BE2C (cell line): ENCODE results near the gene GARS1.

Experiments used
- DNase-seq: peaks from one replicate; pipeline ENCODE4 v3.0.0-alpha.2; 2020
- H3K27me3 ChIP-seq: fragments of 250-450 bp; sonication (Bioruptor Pico); 2 replicates; pipeline ENCODE4 v1.5.1; 2020; ENCODE audit warnings: mild to moderate bottlenecking
- H3K36me3 ChIP-seq: fragments of 250-450 bp; sonication (Bioruptor Pico); 2 replicates; pipeline ENCODE4 v1.5.1; 2020; ENCODE audit warnings: mild to moderate bottlenecking
- H3K4me1 ChIP-seq: fragments of 250-450 bp; sonication (Bioruptor Pico); 2 replicates; pipeline ENCODE4 v1.5.1; 2020
- H3K4me3 ChIP-seq: 2 replicates; pipeline ENCODE4 v1.5.1; 2011; ENCODE audit warnings: low read depth, low read length
- H3K9me3 ChIP-seq: fragments of 250-450 bp; sonication (Bioruptor Pico); 2 replicates; pipeline ENCODE4 v1.5.1; 2020
- TF ChIP-seq, protein P1 (sequence below): IDR thresholded peaks from 2 replicates; pipeline ENCODE4 v1.5.1; 2012; ENCODE audit warnings: mild to moderate bottlenecking, low read depth, low read length

GARS1 gene

DNA sequence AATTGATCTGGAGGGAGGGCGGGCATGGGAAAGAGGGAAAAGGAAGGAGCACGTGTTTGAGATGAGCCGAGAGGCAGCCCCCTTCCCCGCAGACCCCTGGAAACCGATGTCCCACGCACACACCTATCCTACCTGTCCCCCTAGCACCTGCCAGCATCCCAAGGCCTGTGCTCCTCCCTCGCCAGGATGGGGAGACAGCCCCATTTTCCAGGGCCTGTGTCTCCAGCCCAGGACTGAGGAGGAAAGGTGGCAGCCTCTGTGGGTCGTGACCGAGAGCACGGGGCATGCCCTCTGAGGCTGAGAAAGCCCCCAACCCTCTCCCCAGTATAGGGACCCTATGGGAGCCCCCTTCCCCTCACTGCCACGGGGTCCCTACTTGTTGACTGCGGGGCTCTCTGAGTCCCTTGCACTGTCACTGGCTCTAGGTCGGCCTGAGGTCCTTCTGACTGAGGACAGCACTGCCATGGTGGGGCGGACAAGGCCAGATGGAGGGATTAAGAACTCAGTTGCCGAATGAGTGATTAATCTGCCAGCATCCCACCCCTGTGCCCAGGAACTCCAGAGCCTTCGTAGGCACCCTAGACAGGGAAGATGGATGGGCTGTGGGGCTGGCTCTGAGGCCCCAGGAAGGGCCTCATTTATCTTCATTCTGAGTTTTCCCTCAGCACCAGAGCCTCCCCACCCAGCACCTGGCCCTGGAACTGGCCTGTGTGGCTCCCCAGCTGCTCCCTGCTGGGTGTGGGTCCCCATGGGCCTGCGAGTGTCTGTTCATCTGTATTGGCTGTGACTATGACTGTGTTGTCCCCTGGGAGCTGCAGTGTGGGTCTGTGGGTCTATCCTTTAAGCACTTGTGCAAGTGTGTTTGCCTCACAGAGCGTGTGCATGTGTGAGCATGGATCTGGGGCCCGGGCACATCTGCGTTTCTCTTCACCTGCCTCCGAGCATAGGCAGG lies 61.6 kb downstream of the GARS1 start:
- peak; percentile 75 for DNase-seq
- Histone ChIP-seq H3K36me3 (no peaks in the 10 kb centered on the region; the same call in 1 of the 2 replicates), H3K9me3 (no peaks in the 10 kb centered on the region), H3K4me3 (no peak overlapping the region), H3K4me1 (peaks cover 15% of the 10 kb centered on the region), H3K27me3 (no peaks in the 10 kb centered on the region)
- TF ChIP-seq, protein P1, sequence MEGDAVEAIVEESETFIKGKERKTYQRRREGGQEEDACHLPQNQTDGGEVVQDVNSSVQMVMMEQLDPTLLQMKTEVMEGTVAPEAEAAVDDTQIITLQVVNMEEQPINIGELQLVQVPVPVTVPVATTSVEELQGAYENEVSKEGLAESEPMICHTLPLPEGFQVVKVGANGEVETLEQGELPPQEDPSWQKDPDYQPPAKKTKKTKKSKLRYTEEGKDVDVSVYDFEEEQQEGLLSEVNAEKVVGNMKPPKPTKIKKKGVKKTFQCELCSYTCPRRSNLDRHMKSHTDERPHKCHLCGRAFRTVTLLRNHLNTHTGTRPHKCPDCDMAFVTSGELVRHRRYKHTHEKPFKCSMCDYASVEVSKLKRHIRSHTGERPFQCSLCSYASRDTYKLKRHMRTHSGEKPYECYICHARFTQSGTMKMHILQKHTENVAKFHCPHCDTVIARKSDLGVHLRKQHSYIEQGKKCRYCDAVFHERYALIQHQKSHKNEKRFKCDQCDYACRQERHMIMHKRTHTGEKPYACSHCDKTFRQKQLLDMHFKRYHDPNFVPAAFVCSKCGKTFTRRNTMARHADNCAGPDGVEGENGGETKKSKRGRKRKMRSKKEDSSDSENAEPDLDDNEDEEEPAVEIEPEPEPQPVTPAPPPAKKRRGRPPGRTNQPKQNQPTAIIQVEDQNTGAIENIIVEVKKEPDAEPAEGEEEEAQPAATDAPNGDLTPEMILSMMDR: no peak

- peaks cover 15% of the 10 kb centered on the region for H3K4me1 ChIP-seq
- no peak for DNase-seq
- H3K27me3 ChIP-seq: no peaks in the 10 kb centered on the region
- no peaks in the 10 kb centered on the region; the same call in 1 of the 2 replicates for H3K36me3 ChIP-seq
- TF ChIP-seq, protein P1: no peak
- H3K9me3 ChIP-seq: no peaks in the 10 kb centered on the region
- no peak overlapping the region for H3K4me3 ChIP-seq
These were observed 62.5 kb downstream of the GARS1 start for GRCh38 chr7:30657131-30657530.

DNA sequence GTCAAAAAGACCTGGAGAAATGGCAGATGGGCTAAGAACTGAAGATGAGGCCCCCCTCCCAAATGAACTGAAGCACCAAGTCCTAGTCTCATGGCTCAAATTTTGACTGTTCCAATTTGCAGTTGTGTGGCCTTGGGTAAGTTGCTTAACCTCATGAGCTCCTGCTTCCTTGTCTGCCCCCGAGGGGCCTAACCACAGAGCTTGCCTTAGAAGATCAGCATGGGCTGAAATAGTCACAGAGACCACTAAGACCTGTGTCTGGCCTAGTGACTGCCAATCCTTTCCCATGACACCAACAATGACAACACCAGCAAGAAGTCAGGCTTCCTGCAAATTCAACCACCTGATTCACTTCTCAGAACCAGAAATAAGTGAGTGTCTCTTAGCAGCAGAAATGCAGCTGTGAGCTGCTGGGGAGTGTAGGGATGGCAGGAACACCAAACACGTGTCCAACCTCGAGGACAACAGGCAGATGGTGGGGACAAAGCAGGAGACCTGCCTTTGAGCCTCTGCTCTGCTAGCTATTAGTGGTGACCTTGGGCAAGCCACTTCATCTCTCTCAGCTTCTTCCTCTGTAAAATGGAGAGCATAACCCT lies 63.9 kb downstream of the GARS1 start:
- Histone ChIP-seq H3K4me3 (no peak overlapping the region), H3K27me3 (no peaks in the 10 kb centered on the region), H3K36me3 (no peaks in the 10 kb centered on the region; the same call in 1 of the 2 replicates), H3K4me1 (peaks cover 15% of the 10 kb centered on the region), H3K9me3 (no peaks in the 10 kb centered on the region)
- no peak for DNase-seq
- TF ChIP-seq, protein P1: no peak

DNA sequence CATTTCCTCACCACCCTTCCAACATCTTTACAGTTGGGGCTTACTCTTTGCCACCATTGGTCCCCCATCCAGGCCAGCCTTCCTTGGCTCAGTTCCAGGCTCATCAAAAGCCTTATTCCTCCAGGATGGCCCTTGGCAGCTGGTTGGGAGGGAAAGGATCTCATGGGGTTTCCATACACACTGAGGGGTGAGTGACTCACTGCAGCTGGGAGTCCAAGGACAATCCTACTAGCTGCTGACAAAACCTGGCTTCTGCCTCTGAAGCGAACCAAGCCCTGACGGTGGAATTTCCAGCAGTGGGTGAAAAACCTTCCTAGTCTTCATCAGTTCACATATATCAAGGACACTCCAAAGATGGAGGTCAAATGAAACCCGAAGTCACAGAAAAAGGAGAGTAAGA lies 64.6 kb downstream of the GARS1 start:
- TF ChIP-seq, protein P1: no peak
- no peaks in the 10 kb centered on the region; the same call in 1 of the 2 replicates for H3K36me3 ChIP-seq
- peak; percentile 54 for DNase-seq
- H3K9me3 ChIP-seq: no peaks in the 10 kb centered on the region
- H3K4me3 ChIP-seq: no peak overlapping the region
- no peaks in the 10 kb centered on the region for H3K27me3 ChIP-seq
- H3K4me1 ChIP-seq: peaks cover 15% of the 10 kb centered on the region

- H3K4me1 ChIP-seq: peaks cover 15% of the 10 kb centered on the region
- no peaks in the 10 kb centered on the region for H3K9me3 ChIP-seq
- H3K36me3 ChIP-seq: no peaks in the 10 kb centered on the region
- H3K4me3 ChIP-seq: no peak overlapping the region
- TF ChIP-seq, protein P1: no peak
- no peaks in the 10 kb centered on the region for H3K27me3 ChIP-seq
- DNase-seq: peak; percentile 72
These were observed 65.9 kb downstream of the GARS1 start for GRCh38 chr7:30660331-30661255.
